ENCODE measurements around the gene CCDC12. TPM values are rescaled to one million over a fixed set of nuclear protein-coding genes. Genes with fewer than 3 reads are reported as not detected.

The CCDC12 gene
- total and polyA plus RNA-seq, 2 of the 13 experiments (the other 11 are each of a cell fraction or from before 2014, with no cell fraction given) = 30.1 to 49.5 TPM

- peak; percentile 70; the same call in 1 of the 2 replicates for TF ChIP-seq MIER3 (CRISPR knock-in tag; IDR thresholded peaks at IDR 0.05; ENCODE audit: borderline replicate concordance)
- TF ChIP-seq ZNF619 (CRISPR knock-in tag; IDR thresholded peaks at IDR 0.05) = no peak
- no peak for TF ChIP-seq CENPT (CRISPR knock-in tag; IDR thresholded peaks at IDR 0.05; ENCODE audit: low read depth)
- peak; percentile 69 for TF ChIP-seq FOSL2 (CRISPR knock-in tag; IDR thresholded peaks at IDR 0.05)
- TF ChIP-seq ZNF33B (CRISPR knock-in tag; IDR thresholded peaks at IDR 0.05) = no peak
- TF ChIP-seq, protein P1, sequence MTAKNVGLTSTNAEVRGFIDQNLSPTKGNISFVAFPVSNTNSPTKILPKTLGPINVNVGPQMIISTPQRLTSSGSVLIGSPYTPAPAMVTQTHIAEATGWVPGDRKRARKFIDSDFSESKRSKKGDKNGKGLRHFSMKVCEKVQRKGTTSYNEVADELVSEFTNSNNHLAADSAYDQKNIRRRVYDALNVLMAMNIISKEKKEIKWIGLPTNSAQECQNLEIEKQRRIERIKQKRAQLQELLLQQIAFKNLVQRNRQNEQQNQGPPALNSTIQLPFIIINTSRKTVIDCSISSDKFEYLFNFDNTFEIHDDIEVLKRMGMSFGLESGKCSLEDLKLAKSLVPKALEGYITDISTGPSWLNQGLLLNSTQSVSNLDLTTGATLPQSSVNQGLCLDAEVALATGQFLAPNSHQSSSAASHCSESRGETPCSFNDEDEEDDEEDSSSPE (CRISPR knock-in tag; IDR thresholded peaks at IDR 0.05) = no peak
- TF ChIP-seq ZSCAN30 (CRISPR knock-in tag; IDR thresholded peaks at IDR 0.05) = no peak
- peak; percentile 47; the same call in 1 of the 2 replicates for TF ChIP-seq ZNF296 (CRISPR knock-in tag; conservative IDR thresholded peaks at IDR 0.05)
- peak; percentile 77; the same call in 1 of the 2 replicates for TF ChIP-seq NR2C2 (CRISPR knock-in tag; IDR thresholded peaks at IDR 0.05; ENCODE audit: borderline replicate concordance)
- TF ChIP-seq MXI1 (IDR thresholded peaks at IDR 0.05; ENCODE audit: borderline replicate concordance, low read depth, low read length) = peak; percentile 74; the same call in 1 of the 3 replicates
- TF ChIP-seq ZNF30 (CRISPR knock-in tag; IDR thresholded peaks at IDR 0.05) = no peak
- TF ChIP-seq KAT2B (IDR thresholded peaks at IDR 0.05; ENCODE audit: borderline replicate concordance, low read depth, low read length) = no peak
- TF ChIP-seq EZH2 (conservative IDR thresholded peaks at IDR 0.05; ENCODE audit: low read depth, low read length) = no peak
- no peak for TF ChIP-seq MLLT10 (CRISPR knock-in tag; IDR thresholded peaks at IDR 0.05)
- no peak for TF ChIP-seq ZBTB4 (CRISPR knock-in tag; IDR thresholded peaks at IDR 0.05; ENCODE audit: borderline replicate concordance)
- TF ChIP-seq ZNF776 (CRISPR knock-in tag; IDR thresholded peaks at IDR 0.05) = no peak
- no peak for TF ChIP-seq ZBTB39 (CRISPR knock-in tag; IDR thresholded peaks at IDR 0.05)
- no peak for TF ChIP-seq TAF15 (IDR thresholded peaks at IDR 0.05; ENCODE audit: low read depth, low read length, poor library complexity, severe bottlenecking)
- TF ChIP-seq AKAP8 (CRISPR knock-in tag; IDR thresholded peaks at IDR 0.05) = peak; percentile 73
- TF ChIP-seq MED1 (CRISPR knock-in tag; IDR thresholded peaks at IDR 0.05) = peak; percentile 94
- peak; percentile 100 for TF ChIP-seq RARA (CRISPR knock-in tag; IDR thresholded peaks at IDR 0.05)
- peak; percentile 72 for TF ChIP-seq ZNF121 (CRISPR knock-in tag; IDR thresholded peaks at IDR 0.05)
- TF ChIP-seq NFYC (CRISPR knock-in tag; IDR thresholded peaks at IDR 0.05) = no peak
- no peak for TF ChIP-seq ARNT2 (CRISPR knock-in tag; IDR thresholded peaks at IDR 0.05; ENCODE audit: low read depth)
- TF ChIP-seq RNF2 (conservative IDR thresholded peaks at IDR 0.05; ENCODE audit: low read depth) = no peak
Measured at GRCh38 chr3:46970391-46971091, 6.0 kb downstream of the CCDC12 start (continued).
